ENCODE data around the gene THADA. TPM values are rescaled to one million over a fixed set of nuclear protein-coding genes. Genes with fewer than 3 reads are reported as not detected.
A peak's percentile ranks its signal among the peaks of the same experiment; 100 is the strongest.
"Not testable (repeated sequence)": the region's sequence is repeated elsewhere in the genome, so short reads cannot be mapped to it uniquely, and the experiment has no call there.

Gene THADA
- total RNA-seq, 1 donor from 2014 or later = 40.8 TPM

DNA sequence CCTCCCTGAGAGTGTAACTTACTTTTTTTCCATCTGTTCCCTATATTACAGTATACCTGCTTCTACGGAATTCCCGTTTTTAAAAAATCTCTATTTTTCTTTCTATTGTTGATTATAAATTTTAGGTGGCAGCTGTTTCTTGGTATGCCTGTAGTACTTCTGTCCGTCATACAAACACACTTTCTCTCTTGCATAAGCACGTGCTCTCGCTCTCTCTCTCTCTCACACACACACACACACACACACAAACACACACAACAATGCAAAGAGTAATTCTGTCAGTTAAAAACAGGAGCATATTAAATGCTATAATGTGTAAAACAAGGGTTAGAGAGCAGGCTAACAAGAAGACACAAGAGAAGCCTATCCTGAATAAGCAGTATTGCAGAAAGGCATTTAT is 140.5 kb downstream of the THADA start:
- no peak for ATAC-seq
- DNase-seq (ENCODE audit: low spot score) = no peak
- intact Hi-C loops (cut with DNase I) = no loop called here

- no peak for ATAC-seq
- intact Hi-C loops (cut with DNase I) = no loop called here
- DNase-seq (ENCODE audit: low spot score) = no peak
Measured at GRCh38 chr2:43454791-43455190, 141.0 kb downstream of the THADA start.

- intact Hi-C loops (cut with DNase I) = no loop called here
- ATAC-seq (no peak), DNase-seq (ENCODE audit: low spot score) (no peak)
Measured at GRCh38 chr2:43453179-43454170, 142.4 kb downstream of the THADA start.

- peak; percentile 53 for ATAC-seq
- DNase-seq (ENCODE audit: low spot score) = no peak
- intact Hi-C loops (cut with DNase I) = no loop called here
Measured at GRCh38 chr2:43452318-43452731, 143.5 kb downstream of the THADA start.

DNA sequence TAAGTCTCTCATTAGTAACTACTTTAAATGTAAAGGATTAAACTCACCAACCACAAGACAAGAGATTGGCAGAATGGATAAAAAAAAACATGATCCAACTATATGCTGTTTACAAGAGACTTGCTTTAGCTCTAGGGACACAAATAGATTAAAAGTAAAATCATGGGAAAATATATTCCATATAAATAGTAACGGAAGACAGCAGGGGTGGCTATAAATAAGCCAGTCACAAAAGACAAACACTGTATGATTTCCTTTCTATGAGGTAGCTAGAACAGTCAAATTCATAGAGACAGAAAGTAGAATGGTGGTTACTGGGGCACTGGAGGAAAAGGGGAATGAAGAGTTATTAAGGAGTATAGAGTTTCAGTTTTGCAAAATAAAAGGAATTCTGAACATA is 145.2 kb downstream of the THADA start:
- intact Hi-C loops (cut with DNase I) = no loop called here
- no peak for ATAC-seq
- DNase-seq (ENCODE audit: low spot score) = no peak

DNA sequence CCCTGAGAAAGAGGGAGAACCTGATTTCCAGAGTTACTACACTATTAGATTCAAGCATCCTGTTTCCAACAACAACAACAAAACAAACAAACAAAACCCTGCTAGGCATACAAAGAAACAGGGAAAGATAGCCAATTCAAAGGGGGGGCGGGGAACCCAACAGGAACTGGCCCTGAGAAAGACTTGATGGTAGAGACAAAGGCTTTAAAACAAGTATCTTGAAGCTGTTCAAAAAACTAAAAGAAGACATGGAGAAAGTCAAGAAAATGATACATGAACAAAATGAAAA is 147.1 kb downstream of the THADA start:
- DNase-seq (ENCODE audit: low spot score) (no peak), ATAC-seq (no peak)
- intact Hi-C loops (cut with DNase I) = no loop called here

GRCh38 chr2:43448011-43448821 is 147.6 kb downstream of the THADA start:
- DNase-seq (ENCODE audit: low spot score) (no peak), ATAC-seq (no peak)
- intact Hi-C loops (cut with DNase I) = no loop called here

DNA sequence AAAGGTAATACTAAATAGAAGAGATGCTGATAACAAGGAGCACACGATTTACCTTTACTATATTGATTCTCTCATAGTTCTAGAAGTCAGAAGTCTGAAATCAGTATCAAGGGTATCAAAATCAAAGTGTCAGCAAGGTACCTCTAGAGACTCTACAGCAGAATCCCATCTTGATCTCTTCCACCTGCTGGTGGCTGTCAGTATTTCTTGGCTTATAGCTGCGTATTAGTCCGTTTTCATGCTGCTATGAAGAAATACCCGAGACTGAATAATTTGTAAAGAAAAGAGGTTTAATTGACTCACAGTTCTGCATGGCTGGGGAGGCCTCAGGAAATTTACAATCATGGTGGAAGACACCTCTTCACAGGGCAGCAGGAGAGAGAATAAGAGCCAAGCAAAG is 149.1 kb downstream of the THADA start:
- ATAC-seq; intact Hi-C loops (cut with DNase I); DNase-seq (ENCODE audit: low spot score): not testable (repeated sequence)

GRCh38 chr2:43445781-43446180 is 150.1 kb downstream of the THADA start:
- ATAC-seq = peak; percentile 13

GRCh38 chr2:43444989-43445645 is 150.7 kb downstream of the THADA start:
- ATAC-seq (peak; percentile 97), DNase-seq (ENCODE audit: low spot score) (no peak)
- intact Hi-C loops (cut with DNase I) = no loop called here

More at GRCh38 chr2:43445781-43446180, 150.1 kb downstream of the THADA start:
- DNase-seq (ENCODE audit: low spot score) = no peak
- intact Hi-C loops (cut with DNase I) = no loop called here

- intact Hi-C loops (cut with DNase I) = no loop called here
- ATAC-seq (no peak), DNase-seq (ENCODE audit: low spot score) (no peak)
Measured at GRCh38 chr2:43443282-43443681, 152.6 kb downstream of the THADA start.

DNA sequence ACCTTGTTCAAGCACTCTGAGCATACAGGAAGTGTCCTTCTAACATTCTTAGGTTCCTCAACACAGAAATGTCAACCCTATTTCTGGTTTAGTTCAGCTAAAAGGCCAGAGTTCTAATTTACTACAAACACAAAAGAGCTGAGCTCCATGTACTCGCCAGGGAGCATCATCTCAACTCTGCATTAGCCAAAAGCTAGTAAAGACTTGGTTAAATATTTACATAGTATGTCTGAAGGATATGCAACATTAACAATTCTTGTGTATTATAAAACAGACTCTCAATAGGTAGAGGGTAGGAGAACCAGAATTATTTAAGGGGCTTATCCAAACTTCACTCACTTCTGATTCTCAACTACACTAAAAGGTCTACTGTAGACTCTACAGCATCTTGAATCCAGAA is 154.6 kb downstream of the THADA start:
- intact Hi-C loops (cut with DNase I) = no loop called here

DNA sequence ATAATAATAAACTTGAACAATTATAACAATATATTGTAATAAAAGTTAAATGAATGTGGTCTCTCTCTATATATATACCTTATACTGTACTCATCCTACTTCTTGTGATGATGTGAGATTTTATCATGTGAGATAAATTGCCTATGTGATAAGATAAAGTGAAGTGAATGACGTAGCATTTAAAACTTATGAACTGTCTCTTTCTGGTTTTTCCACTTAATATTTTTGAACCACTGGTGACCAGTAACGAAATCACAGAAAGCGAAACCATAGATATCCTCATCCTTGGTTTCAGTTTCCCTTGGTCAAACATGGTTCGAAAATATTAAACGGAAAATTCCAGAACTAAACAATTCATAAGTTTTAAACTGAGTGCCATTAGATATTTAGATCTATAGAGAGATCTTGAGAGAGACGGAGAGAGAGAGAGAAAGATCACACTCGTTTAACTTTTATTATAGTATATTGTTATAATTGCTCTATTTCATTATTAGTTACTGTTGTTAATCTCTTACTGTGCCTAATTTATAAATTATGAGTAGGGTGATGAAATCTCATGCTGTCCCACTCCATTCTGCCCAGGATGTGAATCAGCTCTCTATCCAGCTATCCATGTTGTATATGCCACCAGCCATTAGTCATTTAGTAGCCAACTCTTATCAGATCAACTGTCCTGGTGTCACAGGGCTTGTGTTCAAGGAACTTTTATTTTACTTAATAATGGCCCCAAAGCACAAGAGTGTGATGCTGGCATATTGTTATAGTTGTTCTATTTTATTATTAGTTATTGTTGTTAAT is 156.8 kb downstream of the THADA start:
- DNase-seq (ENCODE audit: low spot score) (no peak), ATAC-seq (no peak)
- intact Hi-C loops (cut with DNase I) = no loop called here

More for the DNA sequence above, 154.6 kb downstream of the THADA start:
- DNase-seq (ENCODE audit: low spot score) = no peak
- ATAC-seq = no peak

GRCh38 chr2:43438342-43438741 is 157.5 kb downstream of the THADA start:
- DNase-seq (ENCODE audit: low spot score) = no peak
- intact Hi-C loops (cut with DNase I) = no loop called here
- no peak for ATAC-seq

GRCh38 chr2:43437363-43437762 is 158.5 kb downstream of the THADA start:
- intact Hi-C loops (cut with DNase I) = no loop called here
- DNase-seq (ENCODE audit: low spot score) = no peak
- no peak for ATAC-seq

- intact Hi-C loops (cut with DNase I) = no loop called here
- ATAC-seq (no peak), DNase-seq (ENCODE audit: low spot score) (no peak)
Measured at GRCh38 chr2:43436431-43436830, 159.4 kb downstream of the THADA start.

- no peak for DNase-seq (ENCODE audit: low spot score)
- intact Hi-C loops (cut with DNase I) = no loop called here
- no peak for ATAC-seq
Measured at GRCh38 chr2:43435746-43436145, 160.1 kb downstream of the THADA start.

GRCh38 chr2:43430489-43430888 is 165.3 kb downstream of the THADA start:
- intact Hi-C loops (cut with DNase I) = no loop called here
- no peak for ATAC-seq
- DNase-seq (ENCODE audit: low spot score) = no peak

DNA sequence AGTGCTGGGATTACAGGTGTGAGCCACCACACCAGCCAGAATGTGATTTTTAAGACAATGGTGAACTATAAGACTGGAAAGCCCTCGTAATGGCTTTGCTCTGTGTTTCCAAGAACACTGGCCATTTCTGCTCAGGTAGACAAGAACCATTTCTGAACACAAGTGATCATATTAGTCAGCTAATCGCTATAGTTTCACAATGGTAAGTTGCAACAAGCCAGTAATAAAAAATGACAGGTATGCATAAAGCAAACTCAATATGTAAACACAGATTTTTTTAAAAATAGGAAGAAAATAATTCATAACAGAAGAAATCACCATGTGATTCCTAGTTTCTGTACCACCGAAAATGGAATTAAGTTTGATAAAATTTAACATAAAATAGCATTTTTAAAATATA is 166.5 kb downstream of the THADA start:
- intact Hi-C loops (cut with DNase I) = no loop called here
- DNase-seq (ENCODE audit: low spot score) (no peak), ATAC-seq (no peak)
